Thyroid gland (tissue), 4 donors: ENCODE results near the gene SSTR5. TPM values are rescaled to one million over a fixed set of nuclear protein-coding genes. Genes with fewer than 3 reads are reported as not detected.

ENCODE experiments used
- DNase-seq, 2 donors: peaks; one replicate each; pipeline ENCODE4 v3.0.0-alpha.2; 2019
- H3K27ac ChIP-seq, 3 donors: fragments of 200-600 bp; sonication (generic); 1 replicate in 2 of 3; 2 replicates in 1 of 3; pipeline ENCODE4 v1.5.1; 2016 to 2019; ENCODE audit warnings: mild to moderate bottlenecking in 1 of 3, moderate library complexity in 1 of 3
- H3K27me3 ChIP-seq: fragments of 200-600 bp; sonication (generic); one replicate; pipeline ENCODE4 v1.5.1; 2019
- H3K36me3 ChIP-seq, 2 donors: fragments of 200-600 bp; sonication (generic); one replicate each; pipeline ENCODE4 v1.5.1; 2016 to 2019
- H3K4me1 ChIP-seq, 2 donors: fragments of 200-600 bp; sonication (generic); one replicate each; pipeline ENCODE4 v1.5.1; 2017 to 2019
- H3K4me3 ChIP-seq, 3 donors: fragments of 200-600 bp; sonication (generic); replicated peaks in 1 of 3; 1 replicate in 2 of 3; 2 replicates in 1 of 3; pipeline ENCODE4 v1.5.1; 2016; ENCODE audit warnings: mild to moderate bottlenecking in 1 of 3
- H3K9me3 ChIP-seq: fragments of 200-600 bp; sonication (generic); one replicate; pipeline ENCODE4 v1.5.1; 2017
- POLR2A ChIP-seq, 2 donors: fragments of 450-650 bp; IDR thresholded peaks; one replicate each; pipeline ENCODE4 v1.6.1; 2017; ENCODE audit warnings: antibody characterized with exemption in 2 of 2, mild to moderate bottlenecking in 2 of 2, moderate library complexity in 1 of 2
- WGBS, 2 donors: methylation state at CpG; one replicate each; pipeline ENCODE4 v1.1.5; 2017; 5-methylcytosine and 5-hydroxymethylcytosine counted together
- intact Hi-C: fragments of 100-400 bp; cut with DNase I; formaldehyde crosslinking; loops from one replicate; pipeline ENCODE4 v1.15.1; 2023
- total RNA-seq, 4 donors: library from RNA; depleted of rRNA; stranded (reverse); fragments of >200 nt; gene quantifications; one replicate each; pipeline ENCODE4 v1.2.3, GENCODE V29; 2016
- TF ChIP-seq, protein P1 (sequence below), 6 experiments: fragments of 200-600 bp in 3 of 6; fragments of 450-650 bp in 3 of 6; sonication (generic) in 3 of 6; IDR thresholded peaks; one replicate each; pipeline ENCODE4 v1.5.1; 2016 to 2019; ENCODE audit warnings: antibody characterized with exemption in 6 of 6, mild to moderate bottlenecking in 2 of 6, inconsistent platforms in 1 of 6, moderate library complexity in 1 of 6

SSTR5 gene
- total RNA-seq, 4 donors from 2014 or later = not detected

DNA sequence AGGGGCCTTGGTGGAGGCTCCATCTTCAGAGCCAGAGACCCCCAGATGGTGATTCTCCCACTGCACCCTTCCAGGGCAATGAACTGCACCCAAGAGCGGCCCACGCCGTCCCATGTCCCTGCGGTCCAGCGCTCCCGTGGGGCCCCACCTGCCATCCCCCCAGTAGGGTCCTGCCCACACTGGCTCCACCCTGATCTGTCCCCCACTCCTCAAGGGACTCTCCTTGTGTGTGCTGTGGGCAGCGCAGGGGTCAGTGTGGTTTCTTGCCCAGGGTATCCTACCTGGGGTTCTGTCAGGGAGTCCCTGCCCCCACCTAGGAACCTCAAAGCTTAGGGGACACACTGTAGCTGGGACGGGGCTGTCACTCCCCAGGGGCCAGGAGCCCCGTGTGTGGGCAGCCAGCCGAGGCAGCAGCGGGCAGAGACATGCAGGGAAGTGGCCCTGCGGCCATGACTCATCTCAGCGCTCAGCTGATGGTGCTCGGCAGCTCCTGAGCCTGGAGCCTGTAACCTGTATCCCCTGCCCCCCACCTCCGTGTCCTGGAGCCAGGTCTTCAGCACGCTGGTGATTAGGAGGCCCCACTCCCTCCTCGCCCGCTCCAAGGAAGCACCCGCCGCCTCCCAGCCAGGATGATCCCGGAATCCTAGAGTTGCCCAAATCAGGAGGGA lies 35.7 kb upstream of the SSTR5 start:
- intact Hi-C loops = no loop called here
- no peak overlapping the region for H3K4me3 ChIP-seq

DNA sequence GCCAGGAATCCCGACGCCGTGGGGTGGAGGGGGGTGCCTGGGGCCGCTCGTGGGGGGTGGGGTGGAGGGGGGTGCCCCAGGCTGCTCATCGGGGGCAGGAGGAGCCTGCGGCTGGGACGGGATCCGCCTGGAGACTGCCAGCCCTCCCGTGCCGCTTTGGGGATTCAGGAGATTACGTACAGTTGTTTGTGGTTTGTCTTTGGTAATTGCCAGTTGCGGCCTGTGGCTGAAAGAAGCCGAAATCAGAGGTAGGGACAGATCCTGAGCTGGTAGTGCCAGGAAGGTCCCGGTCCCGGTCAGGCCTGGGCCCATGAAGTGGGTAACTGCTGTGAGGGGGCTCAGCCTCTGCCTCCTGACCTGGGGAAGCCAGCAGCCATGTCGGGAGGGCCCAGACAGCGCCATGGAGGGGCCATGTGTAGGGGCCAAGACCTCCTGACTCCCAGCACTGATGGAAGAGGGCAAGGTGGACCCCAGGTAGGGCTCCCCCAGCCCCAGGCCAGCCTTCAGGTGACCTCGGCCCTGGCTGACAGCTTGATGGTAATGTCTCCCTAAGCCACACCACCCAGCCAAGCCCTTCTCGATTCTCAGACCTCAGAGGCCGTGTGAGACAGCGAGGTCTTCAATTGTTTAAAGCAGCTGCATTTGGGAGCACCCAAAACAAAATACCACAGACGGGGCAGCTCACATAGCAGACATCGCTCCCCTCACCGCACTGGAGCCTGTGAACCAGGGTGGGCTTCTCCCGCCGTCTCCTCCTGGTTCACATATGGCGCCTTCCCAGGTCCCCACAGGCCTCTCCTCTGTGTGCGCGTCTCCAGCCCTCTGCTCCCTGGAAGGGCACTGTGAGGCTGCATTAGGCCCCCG lies 34.9 kb upstream of the SSTR5 start:
- TF ChIP-seq, protein P1, sequence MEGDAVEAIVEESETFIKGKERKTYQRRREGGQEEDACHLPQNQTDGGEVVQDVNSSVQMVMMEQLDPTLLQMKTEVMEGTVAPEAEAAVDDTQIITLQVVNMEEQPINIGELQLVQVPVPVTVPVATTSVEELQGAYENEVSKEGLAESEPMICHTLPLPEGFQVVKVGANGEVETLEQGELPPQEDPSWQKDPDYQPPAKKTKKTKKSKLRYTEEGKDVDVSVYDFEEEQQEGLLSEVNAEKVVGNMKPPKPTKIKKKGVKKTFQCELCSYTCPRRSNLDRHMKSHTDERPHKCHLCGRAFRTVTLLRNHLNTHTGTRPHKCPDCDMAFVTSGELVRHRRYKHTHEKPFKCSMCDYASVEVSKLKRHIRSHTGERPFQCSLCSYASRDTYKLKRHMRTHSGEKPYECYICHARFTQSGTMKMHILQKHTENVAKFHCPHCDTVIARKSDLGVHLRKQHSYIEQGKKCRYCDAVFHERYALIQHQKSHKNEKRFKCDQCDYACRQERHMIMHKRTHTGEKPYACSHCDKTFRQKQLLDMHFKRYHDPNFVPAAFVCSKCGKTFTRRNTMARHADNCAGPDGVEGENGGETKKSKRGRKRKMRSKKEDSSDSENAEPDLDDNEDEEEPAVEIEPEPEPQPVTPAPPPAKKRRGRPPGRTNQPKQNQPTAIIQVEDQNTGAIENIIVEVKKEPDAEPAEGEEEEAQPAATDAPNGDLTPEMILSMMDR (IDR thresholded peaks at IDR 0.05) = no peak
- TF ChIP-seq POLR2A (IDR thresholded peaks at IDR 0.05) = no peak
- Histone ChIP-seq H3K9me3 (no peaks in the 10 kb centered on the region), H3K27ac (no peak overlapping the region), H3K27me3 (no peaks in the 10 kb centered on the region), H3K4me3 (no peak overlapping the region), H3K4me1 (no peaks in the 10 kb centered on the region), H3K36me3 (no peaks in the 10 kb centered on the region)
- intact Hi-C loops = no loop called here
- WGBS, 2 donors = 70 to 73% methylated on average over 23 to 28 of the region's 31 CpGs
- no peak for DNase-seq

More for the DNA sequence above, 35.7 kb upstream of the SSTR5 start:
- no peak for DNase-seq
- no peak for TF ChIP-seq POLR2A (IDR thresholded peaks at IDR 0.05)
- TF ChIP-seq, protein P1 (IDR thresholded peaks at IDR 0.05) = no peak
- 30 to 52% methylated on average over 4 to 18 of the region's 21 CpGs for WGBS, 2 donors
- H3K4me1 ChIP-seq = no peaks in the 10 kb centered on the region
- H3K9me3 ChIP-seq = no peaks in the 10 kb centered on the region
- no peaks in the 10 kb centered on the region for H3K27me3 ChIP-seq
- H3K27ac ChIP-seq = no peak overlapping the region
- H3K36me3 ChIP-seq = no peaks in the 10 kb centered on the region

DNA sequence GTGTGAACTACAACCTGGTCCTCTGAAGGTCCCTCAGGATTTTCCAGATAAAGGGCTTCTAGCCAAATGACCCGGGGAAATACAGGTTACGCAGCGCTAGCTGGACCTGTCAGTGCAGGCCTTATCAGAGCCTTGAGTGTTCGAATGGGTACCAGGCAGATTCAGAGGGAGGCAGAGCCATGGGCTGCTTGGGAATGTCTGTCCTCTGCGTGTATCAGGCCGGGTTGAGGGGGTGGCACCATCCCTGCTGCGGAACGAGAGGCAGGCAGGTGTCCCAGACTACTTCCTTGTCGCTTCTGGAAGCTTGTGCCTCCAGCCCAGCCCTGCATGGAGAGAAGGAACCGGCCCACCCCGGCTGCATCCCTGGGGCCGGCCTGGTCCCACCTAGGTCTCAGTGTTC lies 33.6 kb upstream of the SSTR5 start:
- WGBS, 2 donors = 84% methylated on average over 12 of the region's 12 CpGs; no CpG with 5 or more reads in 1 of the 2 donors
- no peaks in the 10 kb centered on the region for H3K27me3 ChIP-seq
- no peaks in the 10 kb centered on the region for H3K9me3 ChIP-seq
- no peak overlapping the region for H3K4me3 ChIP-seq
- no peak overlapping the region for H3K27ac ChIP-seq
- TF ChIP-seq, protein P1 (IDR thresholded peaks at IDR 0.05) = no peak
- no peak for TF ChIP-seq POLR2A (IDR thresholded peaks at IDR 0.05)
- H3K36me3 ChIP-seq = no peaks in the 10 kb centered on the region
- H3K4me1 ChIP-seq = no peaks in the 10 kb centered on the region
- intact Hi-C loops = no loop called here
- no peak for DNase-seq

DNA sequence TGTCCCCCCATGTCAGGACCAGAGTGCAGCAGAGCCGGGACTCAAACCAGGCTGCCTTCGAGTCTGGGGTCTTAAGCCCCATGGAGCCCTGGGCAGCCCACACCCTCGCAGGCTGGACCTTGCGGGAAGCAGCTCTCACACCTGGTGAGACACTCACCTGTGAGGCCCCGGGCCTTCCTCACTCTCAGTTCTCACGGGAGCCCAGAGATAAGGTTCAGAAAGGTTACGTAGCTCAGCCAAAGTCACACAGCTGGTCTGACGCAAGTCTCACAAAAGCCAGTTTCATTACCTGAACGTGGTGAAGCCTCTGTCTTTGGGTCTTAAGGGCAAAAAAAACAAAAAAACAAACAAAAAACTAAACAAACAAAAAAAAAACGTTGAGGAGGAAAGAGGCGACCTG lies 32.8 kb upstream of the SSTR5 start:
- DNase-seq = no peak
- H3K4me1 ChIP-seq = no peaks in the 10 kb centered on the region
- no peak overlapping the region for H3K27ac ChIP-seq
- 70 to 78% methylated on average over 7 to 11 of the region's 11 CpGs for WGBS, 2 donors
- H3K9me3 ChIP-seq = no peaks in the 10 kb centered on the region
- H3K36me3 ChIP-seq = no peaks in the 10 kb centered on the region
- H3K27me3 ChIP-seq = no peaks in the 10 kb centered on the region
- TF ChIP-seq, protein P1 (IDR thresholded peaks at IDR 0.05) = no peak
- TF ChIP-seq POLR2A (IDR thresholded peaks at IDR 0.05) = no peak
- intact Hi-C loops = no loop called here
- no peak overlapping the region for H3K4me3 ChIP-seq

DNA sequence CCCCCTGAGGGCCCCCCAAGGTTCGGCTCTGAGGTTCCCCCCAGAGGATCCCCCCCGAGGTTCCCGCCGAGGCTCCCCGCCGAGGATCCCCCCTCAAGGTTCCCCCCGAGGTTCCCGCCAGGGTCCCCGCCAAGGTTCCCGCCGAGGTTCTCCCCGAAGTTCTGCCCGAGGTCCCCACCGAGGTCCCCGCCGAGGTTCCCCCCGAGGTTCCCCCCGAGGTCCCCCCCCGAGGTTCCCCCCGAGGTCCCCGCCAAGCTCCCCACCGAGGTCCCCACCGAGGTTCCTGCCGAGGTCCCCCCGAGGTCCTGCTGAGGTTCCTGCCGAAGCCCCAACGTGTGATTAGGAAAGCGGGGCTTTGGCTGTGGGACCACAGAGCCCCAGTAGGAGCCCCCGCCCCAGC lies 32.2 kb upstream of the SSTR5 start:
- TF ChIP-seq, protein P1 (IDR thresholded peaks at IDR 0.05) = no peak
- TF ChIP-seq POLR2A (IDR thresholded peaks at IDR 0.05) = no peak
- Histone ChIP-seq H3K4me1 (no peaks in the 10 kb centered on the region), H3K9me3 (no peaks in the 10 kb centered on the region), H3K27ac (no peak overlapping the region), H3K4me3 (no peak overlapping the region), H3K27me3 (no peaks in the 10 kb centered on the region), H3K36me3 (no peaks in the 10 kb centered on the region)
- intact Hi-C loops = no loop called here
- DNase-seq = no peak
- 98 to 100% methylated on average over 1 to 13 of the region's 29 CpGs for WGBS, 2 donors
